Brain microvascular endothelial cell (primary cell): ENCODE measurements around the gene ZNHIT6.

Experiments
- DNase-seq: peaks from one replicate; pipeline ENCODE4 v3.0.0-alpha.2; 2020
- H3K27ac ChIP-seq: fragments of 250-450 bp; sonication (Bioruptor Pico); 2 replicates; pipeline ENCODE4 v1.5.1; 2020; ENCODE audit warnings: mild to moderate bottlenecking, moderate library complexity
- H3K27me3 ChIP-seq: fragments of 250-450 bp; sonication (Bioruptor Pico); replicated peaks from 2 replicates; pipeline ENCODE4 v1.5.1; 2020; ENCODE audit warnings: mild to moderate bottlenecking
- H3K36me3 ChIP-seq: fragments of 250-450 bp; sonication (Bioruptor Pico); replicated peaks from 2 replicates; pipeline ENCODE4 v1.5.1; 2020; ENCODE audit warnings: mild to moderate bottlenecking
- H3K4me3 ChIP-seq: 2 replicates; pipeline ENCODE4 v1.5.1; 2011; ENCODE audit warnings: low read depth, mild to moderate bottlenecking, control low read depth, low read length, moderate library complexity
- CTCF ChIP-seq: IDR thresholded peaks from 2 replicates; pipeline ENCODE4 v1.5.1; 2011; ENCODE audit warnings: low read depth, mild to moderate bottlenecking, moderate library complexity, low read length, control low read depth, inconsistent platforms; ENCODE audit errors: missing control alignments
- in situ Hi-C: cut with HindIII; loops from 2 replicates; pipeline ENCODE4 v1.10.0; 2017; ENCODE audit warnings: low sequenced_read_pairs, low pct_ligation_motif_present

The ZNHIT6 gene

GRCh38 chr1:85681087-85681486 is 27.1 kb downstream of the ZNHIT6 start:
- Histone ChIP-seq H3K27me3 (no peaks in the 10 kb centered on the region), H3K36me3 (peaks cover 6% of the 10 kb centered on the region), H3K4me3 (no peak overlapping the region), H3K27ac (no peak overlapping the region)
- DNase-seq: peak; percentile 62
- no peak for TF ChIP-seq CTCF
- in situ Hi-C loops: no loop called here

- in situ Hi-C loops: no loop called here
- TF ChIP-seq CTCF: no peak
- no peak for DNase-seq
These were observed 30.0 kb downstream of the ZNHIT6 start for GRCh38 chr1:85678193-85678592.

GRCh38 chr1:85677656-85678055 is 30.6 kb downstream of the ZNHIT6 start:
- DNase-seq: no peak
- H3K27me3 ChIP-seq: no peaks in the 10 kb centered on the region
- peaks cover 10% of the 10 kb centered on the region for H3K36me3 ChIP-seq
- H3K27ac ChIP-seq: no peak overlapping the region
- no peak for TF ChIP-seq CTCF
- in situ Hi-C loops: no loop called here
- no peak overlapping the region for H3K4me3 ChIP-seq

More at GRCh38 chr1:85678193-85678592, 30.0 kb downstream of the ZNHIT6 start:
- no peak overlapping the region for H3K4me3 ChIP-seq
- H3K27me3 ChIP-seq: no peaks in the 10 kb centered on the region
- H3K36me3 ChIP-seq: peaks cover 10% of the 10 kb centered on the region
- no peak overlapping the region for H3K27ac ChIP-seq

DNA sequence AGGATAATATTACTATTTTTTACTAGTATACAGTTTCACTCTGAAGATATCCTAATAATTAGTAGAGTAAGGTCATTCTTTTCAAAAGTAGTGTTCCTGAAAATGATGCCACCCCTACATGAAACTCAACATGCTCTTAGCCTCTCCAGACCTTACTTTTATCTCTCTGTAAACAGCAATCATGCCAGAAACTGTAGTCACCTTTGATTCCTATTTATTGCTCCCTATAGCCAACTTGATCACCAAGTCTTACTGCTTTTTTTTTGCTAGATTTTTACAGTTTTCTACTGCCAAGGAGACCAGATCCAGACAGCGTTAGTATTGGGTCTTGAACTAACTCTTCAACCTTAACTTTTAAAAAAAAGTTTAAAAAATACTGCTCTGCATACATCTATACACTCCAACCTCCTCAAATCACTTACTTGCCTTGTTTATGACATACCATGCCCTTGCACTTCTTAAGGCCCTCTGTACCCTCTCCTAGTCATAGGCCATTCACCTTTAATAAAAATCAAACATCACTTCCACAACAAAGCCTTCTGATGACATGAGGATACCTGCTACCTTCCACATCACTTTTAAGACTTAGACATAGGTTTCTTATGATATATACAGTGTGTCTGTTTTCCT is 36.1 kb downstream of the ZNHIT6 start:
- H3K27me3 ChIP-seq: no peaks in the 10 kb centered on the region
- no peak for TF ChIP-seq CTCF
- no peak overlapping the region for H3K4me3 ChIP-seq
- DNase-seq: no peak
- in situ Hi-C loops: no loop called here
- peaks cover 4% of the 10 kb centered on the region for H3K36me3 ChIP-seq
- no peak overlapping the region for H3K27ac ChIP-seq

DNA sequence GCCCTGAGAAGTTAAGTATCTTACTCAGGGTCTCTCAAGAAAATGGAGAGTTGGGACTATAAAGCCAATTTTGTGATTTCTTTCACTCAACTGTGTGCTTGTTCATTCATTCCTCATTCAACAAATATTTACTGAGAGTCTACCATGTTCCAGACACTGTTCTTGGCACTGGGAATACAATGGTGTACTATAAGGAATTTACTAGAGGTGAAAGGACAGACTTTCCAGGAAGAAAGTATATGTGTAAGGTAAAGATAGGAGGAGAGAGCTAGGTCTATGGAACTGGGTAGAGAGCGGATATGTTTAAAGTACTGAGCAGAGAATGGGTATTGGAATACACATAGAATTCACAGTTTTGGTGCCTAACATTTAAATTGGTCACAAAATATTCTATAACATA is 42.3 kb downstream of the ZNHIT6 start:
- Histone ChIP-seq H3K4me3 (no peak overlapping the region), H3K27ac (no peak overlapping the region), H3K27me3 (no peaks in the 10 kb centered on the region), H3K36me3 (peaks cover 2% of the 10 kb centered on the region)
- in situ Hi-C loops: no loop called here
- DNase-seq: no peak
- TF ChIP-seq CTCF: no peak

GRCh38 chr1:85663382-85663781 is 44.9 kb downstream of the ZNHIT6 start:
- no peak overlapping the region for H3K27ac ChIP-seq
- no peaks in the 10 kb centered on the region for H3K27me3 ChIP-seq
- no peak for TF ChIP-seq CTCF
- in situ Hi-C loops: no loop called here
- H3K36me3 ChIP-seq: peaks cover 7% of the 10 kb centered on the region
- no peak for DNase-seq
- no peak overlapping the region for H3K4me3 ChIP-seq
